ENCODE data around the gene MVB12B.

- TF ChIP-seq, protein P1, sequence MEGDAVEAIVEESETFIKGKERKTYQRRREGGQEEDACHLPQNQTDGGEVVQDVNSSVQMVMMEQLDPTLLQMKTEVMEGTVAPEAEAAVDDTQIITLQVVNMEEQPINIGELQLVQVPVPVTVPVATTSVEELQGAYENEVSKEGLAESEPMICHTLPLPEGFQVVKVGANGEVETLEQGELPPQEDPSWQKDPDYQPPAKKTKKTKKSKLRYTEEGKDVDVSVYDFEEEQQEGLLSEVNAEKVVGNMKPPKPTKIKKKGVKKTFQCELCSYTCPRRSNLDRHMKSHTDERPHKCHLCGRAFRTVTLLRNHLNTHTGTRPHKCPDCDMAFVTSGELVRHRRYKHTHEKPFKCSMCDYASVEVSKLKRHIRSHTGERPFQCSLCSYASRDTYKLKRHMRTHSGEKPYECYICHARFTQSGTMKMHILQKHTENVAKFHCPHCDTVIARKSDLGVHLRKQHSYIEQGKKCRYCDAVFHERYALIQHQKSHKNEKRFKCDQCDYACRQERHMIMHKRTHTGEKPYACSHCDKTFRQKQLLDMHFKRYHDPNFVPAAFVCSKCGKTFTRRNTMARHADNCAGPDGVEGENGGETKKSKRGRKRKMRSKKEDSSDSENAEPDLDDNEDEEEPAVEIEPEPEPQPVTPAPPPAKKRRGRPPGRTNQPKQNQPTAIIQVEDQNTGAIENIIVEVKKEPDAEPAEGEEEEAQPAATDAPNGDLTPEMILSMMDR (IDR thresholded peaks at IDR 0.05; ENCODE audit: low read depth, low read length), result no peak
- TF ChIP-seq EZH2phosphoT487 (IDR thresholded peaks at IDR 0.05; ENCODE audit: low read depth), result no peak
These were observed 125.5 kb downstream of the MVB12B start for GRCh38 chr9:126452106-126452505.

Data from OCI-LY3 (cell line).